Mesendoderm (in vitro differentiated cells): ENCODE results near the gene CYTH1.
A peak's percentile ranks its signal among the peaks of the same experiment; 100 is the strongest.

Source experiments
- DNase-seq: peaks from one replicate; pipeline ENCODE4 v3.0.0; 2013
- H2AK5ac ChIP-seq: 2 replicates; pipeline ENCODE4 v1.6.1; 2013; ENCODE audit warnings: low read length, inconsistent platforms
- H2BK120ac ChIP-seq: 2 replicates; pipeline ENCODE4 v1.6.1; 2013; ENCODE audit warnings: low read depth, mild to moderate bottlenecking, low read length, moderate library complexity, mixed read lengths
- H2BK15ac ChIP-seq: replicated peaks from 2 replicates; pipeline ENCODE4 v1.6.1; 2013; ENCODE audit warnings: low read depth, mild to moderate bottlenecking, moderate library complexity
- H2BK5ac ChIP-seq: 2 replicates; pipeline ENCODE4 v1.6.1; 2013; ENCODE audit warnings: low read length, inconsistent platforms
- H3K18ac ChIP-seq: 2 replicates; pipeline ENCODE4 v1.6.1; 2013; ENCODE audit warnings: mild to moderate bottlenecking, low read length, mixed read lengths
- H3K23ac ChIP-seq: one replicate; pipeline ENCODE4 v1.6.1; 2013; ENCODE audit warnings: low read length
- H3K27ac ChIP-seq: 2 replicates; pipeline ENCODE4 v1.5.1; 2013; ENCODE audit warnings: low read depth, mild to moderate bottlenecking, inconsistent platforms, low read length, moderate library complexity
- H3K27me3 ChIP-seq: 2 replicates; pipeline ENCODE4 v1.6.1; 2013; ENCODE audit warnings: low read length, control low read depth, mild to moderate bottlenecking, inconsistent platforms; ENCODE audit not compliant: insufficient read depth, poor library complexity
- H3K36me3 ChIP-seq: 2 replicates; pipeline ENCODE4 v1.6.1; 2013; ENCODE audit warnings: low read length, inconsistent platforms; ENCODE audit not compliant: control insufficient read depth, insufficient read depth
- H3K4ac ChIP-seq: one replicate; pipeline ENCODE4 v1.6.1; 2013; ENCODE audit warnings: low read depth, mild to moderate bottlenecking, low read length, moderate library complexity
- H3K4me1 ChIP-seq: 2 replicates; pipeline ENCODE4 v1.6.1; 2013; ENCODE audit warnings: low read depth, low read length, inconsistent platforms; ENCODE audit not compliant: control insufficient read depth
- H3K4me2 ChIP-seq: 2 replicates; pipeline ENCODE4 v1.6.1; 2013; ENCODE audit warnings: low read length
- H3K4me3 ChIP-seq: 2 replicates; pipeline ENCODE4 v1.5.1; 2013; ENCODE audit warnings: mild to moderate bottlenecking, low read length
- H3K56ac ChIP-seq: one replicate; pipeline ENCODE4 v1.6.1; 2013; ENCODE audit warnings: low read length
- H3K79me1 ChIP-seq: 2 replicates; pipeline ENCODE4 v1.6.1; 2013; ENCODE audit warnings: low read length, inconsistent platforms
- H3K79me2 ChIP-seq: 2 replicates; pipeline ENCODE4 v1.6.1; 2013; ENCODE audit warnings: mild to moderate bottlenecking, low read length; ENCODE audit not compliant: control insufficient read depth, insufficient read depth
- H3K9ac ChIP-seq: 2 replicates; pipeline ENCODE4 v1.6.1; 2013; ENCODE audit warnings: low read length, inconsistent platforms
- H4K5ac ChIP-seq: one replicate; pipeline ENCODE4 v1.6.1; 2013; ENCODE audit warnings: low read length
- H4K8ac ChIP-seq: one replicate; pipeline ENCODE4 v1.6.1; 2013; ENCODE audit warnings: low read depth, mild to moderate bottlenecking, control low read depth, low read length, moderate library complexity
- WGBS: extraction: QIAGEN DNeasy Blood & Tissue Kit; methylation state at CpG from one replicate; pipeline ENCODE4 v1.1.7; 2013; ENCODE audit warnings: low lambda C conversion rate, missing lambda C conversion rate; ENCODE audit not compliant: insufficient coverage; ENCODE audit errors: extremely low coverage; 5-methylcytosine and 5-hydroxymethylcytosine counted together

CYTH1 gene

DNA sequence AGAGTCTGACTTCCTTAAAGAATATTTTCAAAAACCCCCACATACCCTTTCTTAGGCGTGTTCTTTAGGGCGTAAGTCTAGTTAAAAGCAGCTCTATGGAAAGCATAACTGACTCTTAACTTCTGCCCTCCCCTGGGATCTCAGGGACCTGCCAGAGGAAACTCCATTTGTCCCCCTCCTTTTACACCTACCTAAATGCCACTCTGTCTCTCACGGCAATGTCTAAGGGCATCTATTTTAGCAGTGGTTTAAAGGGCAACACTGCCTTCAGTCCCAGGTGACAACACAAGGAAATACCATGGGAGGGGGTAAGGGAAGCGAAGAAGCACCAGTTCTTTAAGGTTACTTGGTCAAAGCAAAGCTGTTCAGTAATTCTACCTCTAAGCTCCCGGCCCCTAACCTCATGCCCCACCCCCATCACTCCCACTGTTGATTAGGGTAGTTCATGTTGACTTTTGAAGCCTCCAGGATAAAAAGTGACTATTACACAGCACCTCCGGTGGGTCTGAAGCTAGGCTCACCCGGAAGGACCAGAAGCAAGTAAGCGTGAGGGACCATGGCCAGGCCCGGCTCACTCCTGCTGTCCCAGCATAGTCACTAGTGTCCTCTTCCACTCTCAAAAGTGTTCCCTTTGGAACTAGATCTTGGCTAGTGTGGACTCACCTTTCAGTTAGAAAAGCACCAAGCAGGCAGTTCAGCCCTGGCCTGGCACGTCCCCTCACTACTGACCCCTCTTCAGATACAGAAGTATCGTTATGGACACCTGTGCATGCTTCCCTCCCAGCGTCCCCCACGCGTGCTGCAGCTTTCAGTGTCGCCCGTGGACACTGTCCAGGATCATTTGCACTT is 47.1 kb downstream of the CYTH1 start:
- H3K4me3 ChIP-seq, result no peak overlapping the region
- H3K79me2 ChIP-seq, result no peaks in the 10 kb centered on the region
- H2BK15ac ChIP-seq, result no peak overlapping the region
- H2BK5ac ChIP-seq, result no peak overlapping the region
- no peak overlapping the region for H3K9ac ChIP-seq
- H2BK120ac ChIP-seq, result no peak overlapping the region
- H3K79me1 ChIP-seq, result peaks cover 3% of the 10 kb centered on the region
- no peak overlapping the region for H4K5ac ChIP-seq
- H3K23ac ChIP-seq, result peak overlapping the region; percentile 7
- WGBS, result no CpG with 5 or more reads among the region's 16 CpGs
- no peak for DNase-seq
- H4K8ac ChIP-seq, result no peak overlapping the region
- H3K4me1 ChIP-seq, result peaks cover 24% of the 10 kb centered on the region
- no peak overlapping the region for H3K4me2 ChIP-seq
- no peak overlapping the region for H2AK5ac ChIP-seq
- no peak overlapping the region for H3K27ac ChIP-seq
- peak overlapping the region; percentile 31 for H3K56ac ChIP-seq
- H3K27me3 ChIP-seq, result no peaks in the 10 kb centered on the region
- H3K18ac ChIP-seq, result no peak overlapping the region
- no peak overlapping the region for H3K4ac ChIP-seq
- H3K36me3 ChIP-seq, result no peaks in the 10 kb centered on the region

DNA sequence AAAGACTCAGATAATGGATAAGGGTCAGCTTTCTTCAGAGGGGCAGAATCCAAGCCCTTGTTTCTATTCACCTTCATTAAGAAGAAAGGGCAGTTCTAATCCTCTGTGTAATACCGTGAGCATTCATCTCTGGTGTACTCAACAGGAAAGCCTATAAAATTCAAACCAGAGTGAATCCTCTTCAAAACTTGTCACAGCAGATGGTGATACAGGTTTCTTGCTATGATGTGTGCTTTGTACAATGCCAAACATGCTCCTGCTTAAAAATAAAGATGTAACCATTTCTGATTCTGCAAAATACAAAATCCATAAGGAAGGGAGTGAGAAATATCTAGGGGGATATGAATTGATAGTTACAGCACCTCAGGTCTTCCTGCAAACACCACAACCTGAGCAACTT is 49.7 kb downstream of the CYTH1 start:
- no peak overlapping the region for H3K9ac ChIP-seq
- H3K27me3 ChIP-seq, result no peaks in the 10 kb centered on the region
- H3K23ac ChIP-seq, result no peak overlapping the region
- no peak overlapping the region for H2AK5ac ChIP-seq
- H3K4ac ChIP-seq, result no peak overlapping the region
- no peaks in the 10 kb centered on the region for H3K36me3 ChIP-seq
- no peak overlapping the region for H3K4me2 ChIP-seq
- no peak overlapping the region for H3K18ac ChIP-seq
- H3K27ac ChIP-seq, result no peak overlapping the region
- H2BK5ac ChIP-seq, result no peak overlapping the region
- H3K79me2 ChIP-seq, result no peaks in the 10 kb centered on the region
- H2BK120ac ChIP-seq, result no peak overlapping the region
- no peak for DNase-seq
- no peak overlapping the region for H2BK15ac ChIP-seq
- no peak overlapping the region for H3K4me3 ChIP-seq
- no peak overlapping the region for H4K5ac ChIP-seq
- H3K4me1 ChIP-seq, result peaks cover 16% of the 10 kb centered on the region
- no CpG with 5 or more reads among the region's 1 CpG for WGBS
- peaks cover 5% of the 10 kb centered on the region for H3K79me1 ChIP-seq
- H4K8ac ChIP-seq, result no peak overlapping the region
- H3K56ac ChIP-seq, result no peak overlapping the region

DNA sequence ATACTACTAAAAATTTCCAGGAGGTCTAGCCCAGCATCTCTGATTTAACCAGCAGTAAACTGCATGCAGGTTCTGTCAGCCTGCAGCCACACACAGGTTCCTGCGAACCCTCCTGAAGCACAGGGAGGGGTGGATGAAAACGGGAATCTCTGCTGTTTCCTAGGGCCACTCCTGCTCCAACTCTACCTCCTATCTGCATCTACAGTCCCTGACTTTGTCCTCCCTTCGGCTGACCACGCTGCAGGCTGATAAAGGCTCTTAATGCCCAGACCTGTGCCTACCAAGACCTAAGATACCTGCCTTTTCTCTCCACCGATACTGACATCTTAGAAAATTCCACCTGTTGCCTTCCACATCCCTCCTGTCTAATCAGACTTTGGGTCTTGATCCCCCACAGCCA is 50.2 kb downstream of the CYTH1 start:
- Histone ChIP-seq H4K8ac (no peak overlapping the region), H2BK5ac (no peak overlapping the region), H3K56ac (no peak overlapping the region), H3K4me1 (peaks cover 15% of the 10 kb centered on the region), H3K79me1 (peaks cover 5% of the 10 kb centered on the region), H3K79me2 (no peaks in the 10 kb centered on the region), H3K9ac (no peak overlapping the region), H3K36me3 (no peaks in the 10 kb centered on the region), H3K18ac (no peak overlapping the region), H3K4me3 (no peak overlapping the region), H2BK120ac (no peak overlapping the region), H3K4ac (no peak overlapping the region), H4K5ac (no peak overlapping the region), H3K4me2 (no peak overlapping the region), H2AK5ac (no peak overlapping the region), H3K23ac (no peak overlapping the region), H3K27ac (no peak overlapping the region), H2BK15ac (no peak overlapping the region), H3K27me3 (no peaks in the 10 kb centered on the region)
- WGBS, result no CpG with 5 or more reads among the region's 5 CpGs
- DNase-seq, result no peak

DNA sequence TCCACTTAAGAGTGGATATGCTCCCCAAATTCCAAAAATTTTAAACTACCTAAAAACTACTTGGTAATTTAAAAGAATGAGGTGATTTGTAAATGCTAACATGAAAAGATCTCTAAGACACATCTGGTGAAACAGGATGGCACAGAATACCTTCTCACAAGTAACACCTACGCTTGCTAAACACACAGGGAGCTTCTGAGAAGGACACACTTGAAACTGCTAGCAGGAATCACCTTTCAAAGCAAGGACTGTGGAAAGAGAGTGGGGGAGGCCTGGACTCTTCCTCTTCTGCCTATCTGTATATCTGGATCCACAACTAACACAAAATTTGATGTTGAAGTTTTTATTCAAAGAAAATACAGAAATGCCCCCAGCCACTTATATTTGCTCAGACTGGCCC is 52.4 kb downstream of the CYTH1 start:
- no peak overlapping the region for H3K18ac ChIP-seq
- H3K27me3 ChIP-seq, result no peaks in the 10 kb centered on the region
- H4K5ac ChIP-seq, result no peak overlapping the region
- H3K23ac ChIP-seq, result no peak overlapping the region
- H3K4me2 ChIP-seq, result no peak overlapping the region
- H2BK5ac ChIP-seq, result no peak overlapping the region
- peak overlapping the region; percentile 15 for H3K56ac ChIP-seq
- no peak overlapping the region for H3K9ac ChIP-seq
- H3K36me3 ChIP-seq, result no peaks in the 10 kb centered on the region
- peak overlapping the region; percentile 31 for H3K27ac ChIP-seq
- no peak overlapping the region for H3K4ac ChIP-seq
- no peak for DNase-seq
- no peak overlapping the region for H3K4me3 ChIP-seq
- H3K4me1 ChIP-seq, result peaks cover 4% of the 10 kb centered on the region
- peaks cover 2% of the 10 kb centered on the region for H3K79me1 ChIP-seq
- H4K8ac ChIP-seq, result no peak overlapping the region
- H2BK15ac ChIP-seq, result no peak overlapping the region
- H2BK120ac ChIP-seq, result no peak overlapping the region
- no peak overlapping the region for H2AK5ac ChIP-seq
- WGBS, result no CpG with 5 or more reads among the region's 1 CpG
- H3K79me2 ChIP-seq, result no peaks in the 10 kb centered on the region

- Histone ChIP-seq H3K56ac (no peak overlapping the region), H3K4me3 (no peak overlapping the region), H3K4me2 (no peak overlapping the region), H2BK5ac (no peak overlapping the region), H3K23ac (no peak overlapping the region), H2BK120ac (no peak overlapping the region), H3K36me3 (no peaks in the 10 kb centered on the region), H3K9ac (no peak overlapping the region), H3K79me2 (no peaks in the 10 kb centered on the region), H2AK5ac (no peak overlapping the region), H3K4ac (no peak overlapping the region), H3K18ac (no peak overlapping the region), H3K27ac (no peak overlapping the region), H3K27me3 (no peaks in the 10 kb centered on the region), H3K4me1 (peaks cover 13% of the 10 kb centered on the region), H4K5ac (no peak overlapping the region), H2BK15ac (no peak overlapping the region), H3K79me1 (peaks cover 2% of the 10 kb centered on the region), H4K8ac (no peak overlapping the region)
- no peak for DNase-seq
- no CpG with 5 or more reads among the region's 7 CpGs for WGBS
These were observed 53.6 kb downstream of the CYTH1 start for GRCh38 chr17:78728495-78728894.
